Epithelial cell of proximal tubule (primary cell): ENCODE results near the gene CNPY4. TPM values are rescaled to one million over a fixed set of nuclear protein-coding genes. Genes with fewer than 3 reads are reported as not detected.
A peak's percentile ranks its signal among the peaks of the same experiment; 100 is the strongest.

Source experiments
- DNase-seq: peaks from one replicate; pipeline ENCODE4 v3.0.0-alpha.2; 2011; ENCODE audit warnings: low read depth
- H3K4me3 ChIP-seq: 2 replicates; pipeline ENCODE4 v1.5.1; 2011; ENCODE audit warnings: low read depth, mild to moderate bottlenecking, low read length
- total RNA-seq: library from RNA; depleted of rRNA; stranded (reverse); fragments of >200 nt; gene quantifications from 2 replicates; pipeline ENCODE4 v1.2.3, GENCODE V29; 2015
- TF ChIP-seq, protein P1 (sequence below): conservative IDR thresholded peaks from 2 replicates; pipeline ENCODE4 v1.5.1; 2012; ENCODE audit warnings: low read depth, mild to moderate bottlenecking, low read length

Gene CNPY4
- total RNA-seq, 1 donor from 2014 or later = 8.8 TPM

DNA sequence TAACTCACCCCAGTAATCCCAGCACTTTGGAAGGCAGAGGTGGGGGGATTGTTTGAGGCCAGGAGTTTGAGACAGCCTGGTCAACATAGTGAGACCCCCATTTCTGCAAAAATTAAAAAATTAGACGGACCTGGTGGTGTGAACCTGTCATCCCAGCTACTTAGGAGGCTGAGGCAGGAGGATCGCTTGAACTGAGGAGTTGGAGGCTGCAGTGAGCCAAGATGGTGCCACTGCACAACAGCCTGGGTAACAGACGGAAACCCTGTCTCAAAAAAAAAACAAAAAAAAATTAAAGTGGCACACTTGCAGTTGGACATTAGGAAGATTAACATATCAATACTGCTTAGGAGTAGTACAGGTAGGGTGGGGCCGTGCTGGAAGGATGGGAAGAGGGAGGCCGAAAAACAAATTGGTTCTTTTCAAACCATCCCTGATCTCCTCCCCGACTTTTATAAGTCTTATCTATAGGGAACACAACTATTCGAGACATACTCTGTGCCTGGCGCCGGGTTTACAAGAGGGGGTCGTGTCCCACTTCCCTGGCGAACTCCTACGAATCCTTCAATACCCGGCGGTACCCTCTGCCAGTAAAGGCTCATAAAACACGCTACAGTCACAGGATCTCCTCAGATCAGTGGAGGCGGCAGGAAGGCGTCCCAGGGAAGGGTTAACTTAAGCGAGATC, 904 bp upstream of the CNPY4 start:
- TF ChIP-seq, protein P1, sequence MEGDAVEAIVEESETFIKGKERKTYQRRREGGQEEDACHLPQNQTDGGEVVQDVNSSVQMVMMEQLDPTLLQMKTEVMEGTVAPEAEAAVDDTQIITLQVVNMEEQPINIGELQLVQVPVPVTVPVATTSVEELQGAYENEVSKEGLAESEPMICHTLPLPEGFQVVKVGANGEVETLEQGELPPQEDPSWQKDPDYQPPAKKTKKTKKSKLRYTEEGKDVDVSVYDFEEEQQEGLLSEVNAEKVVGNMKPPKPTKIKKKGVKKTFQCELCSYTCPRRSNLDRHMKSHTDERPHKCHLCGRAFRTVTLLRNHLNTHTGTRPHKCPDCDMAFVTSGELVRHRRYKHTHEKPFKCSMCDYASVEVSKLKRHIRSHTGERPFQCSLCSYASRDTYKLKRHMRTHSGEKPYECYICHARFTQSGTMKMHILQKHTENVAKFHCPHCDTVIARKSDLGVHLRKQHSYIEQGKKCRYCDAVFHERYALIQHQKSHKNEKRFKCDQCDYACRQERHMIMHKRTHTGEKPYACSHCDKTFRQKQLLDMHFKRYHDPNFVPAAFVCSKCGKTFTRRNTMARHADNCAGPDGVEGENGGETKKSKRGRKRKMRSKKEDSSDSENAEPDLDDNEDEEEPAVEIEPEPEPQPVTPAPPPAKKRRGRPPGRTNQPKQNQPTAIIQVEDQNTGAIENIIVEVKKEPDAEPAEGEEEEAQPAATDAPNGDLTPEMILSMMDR = no peak
- H3K4me3 ChIP-seq = peak overlapping the region; percentile 100
- DNase-seq = no peak

DNA sequence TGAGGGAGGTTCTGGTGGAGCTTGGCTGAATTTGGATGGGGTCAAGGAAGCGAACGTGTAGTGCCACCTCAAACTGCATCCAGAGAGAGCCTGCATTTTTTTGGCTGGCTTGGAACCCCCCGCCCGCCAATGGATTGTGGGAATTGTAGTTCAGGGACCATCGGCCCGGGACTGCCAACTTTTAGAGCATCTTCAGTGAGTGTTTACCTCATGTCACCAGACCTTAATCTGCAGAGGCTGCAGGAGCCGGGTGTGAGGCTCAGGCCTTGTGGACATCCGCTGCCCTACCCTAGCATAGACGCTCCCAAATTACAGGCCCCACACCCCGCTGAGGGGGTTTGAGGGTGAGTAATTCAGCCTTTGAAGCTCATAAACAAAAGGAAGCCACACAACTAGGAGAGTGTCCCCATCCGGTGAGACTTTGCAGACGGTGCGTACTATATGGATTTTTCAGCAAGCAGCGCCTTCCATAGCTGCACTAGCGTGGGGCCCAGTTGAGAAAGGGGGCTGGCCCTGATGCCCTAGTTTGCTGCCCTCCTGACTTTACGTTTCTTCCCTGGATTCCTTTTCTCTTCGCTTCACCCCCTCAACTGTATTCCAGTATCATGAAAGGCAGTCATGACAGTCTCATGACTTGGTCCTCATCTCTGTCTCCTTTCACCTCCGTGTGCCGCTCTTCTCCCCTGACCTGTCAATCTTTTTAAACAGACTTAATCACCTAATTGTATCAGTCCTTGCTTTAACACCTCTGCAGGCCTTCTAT, 717 bp downstream of the CNPY4 start:
- TF ChIP-seq, protein P1 = no peak
- no peak for DNase-seq
- peak overlapping the region; percentile 100 for H3K4me3 ChIP-seq

GRCh38 chr7:100120733-100121036, 1.3 kb downstream of the CNPY4 start:
- TF ChIP-seq, protein P1 = no peak
- no peak for DNase-seq
- H3K4me3 ChIP-seq = peak overlapping the region; percentile 100

GRCh38 chr7:100122067-100122466, 2.6 kb downstream of the CNPY4 start:
- TF ChIP-seq, protein P1 = no peak
- no peak overlapping the region for H3K4me3 ChIP-seq
- no peak for DNase-seq

DNA sequence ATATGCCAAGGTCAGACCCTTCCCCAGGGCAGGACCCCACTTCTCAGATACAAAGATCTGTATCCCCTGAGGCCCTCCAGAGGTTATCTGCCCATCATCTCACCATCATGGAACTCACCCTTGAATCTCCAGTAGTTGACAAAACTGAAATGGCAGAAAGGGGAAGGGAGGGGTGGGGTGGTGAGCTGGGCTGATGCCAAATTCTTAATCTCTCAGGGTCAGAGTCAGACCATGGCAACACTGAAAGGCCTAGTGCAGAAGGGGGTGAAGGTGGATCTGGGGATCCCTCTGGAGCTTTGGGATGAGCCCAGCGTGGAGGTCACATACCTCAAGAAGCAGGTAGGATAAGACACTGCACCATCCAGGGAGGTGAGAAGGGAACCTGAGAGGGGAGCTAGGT, 3.1 kb downstream of the CNPY4 start:
- TF ChIP-seq, protein P1 = no peak
- no peak for DNase-seq
- H3K4me3 ChIP-seq = no peak overlapping the region

GRCh38 chr7:100124301-100125230, 5.1 kb downstream of the CNPY4 start:
- no peak overlapping the region for H3K4me3 ChIP-seq
- TF ChIP-seq, protein P1 = no peak
- DNase-seq = no peak
